ENCODE data around the gene CCNY.
A peak's percentile ranks its signal among the peaks of the same experiment; 100 is the strongest.

The CCNY gene

GRCh38 chr10:35462491-35462934 is 126.2 kb downstream of the CCNY start:
- H3K36me3 ChIP-seq (replicated peaks; ENCODE audit: insufficient read depth, low read length), result no peaks in the 10 kb centered on the region
- H3K27ac ChIP-seq (ENCODE audit: low read length), result peak overlapping the region; percentile 8; the same call in 1 of the 2 replicates
- TF ChIP-seq EZH2 (optimal IDR thresholded peaks at IDR 0.05; ENCODE audit: low read depth, low read length) (no peak), EZH2phosphoT487 (IDR thresholded peaks at IDR 0.05; ENCODE audit: low read length) (no peak), CTCF (IDR thresholded peaks at IDR 0.05; ENCODE audit: low read length) (no peak)
- H3K27me3 ChIP-seq (replicated peaks; ENCODE audit: insufficient read depth, low read length), result no peaks in the 10 kb centered on the region
- peaks cover 66% of the 10 kb centered on the region for H3K79me2 ChIP-seq (ENCODE audit: low read length)
- no peaks in the 10 kb centered on the region for H3K9me2 ChIP-seq (replicated peaks; ENCODE audit: insufficient read depth, low read length)
- H3K4me3 ChIP-seq (ENCODE audit: low read length), result no peak overlapping the region
- H3F3A ChIP-seq (ENCODE audit: insufficient read depth, low read length), result 0 out of 2 replicates have a peak, but pooled peaks cover 4% of the 10 kb centered on the region
- no peaks in the 10 kb centered on the region; the same call in 1 of the 2 replicates for H4K20me1 ChIP-seq (ENCODE audit: insufficient read depth, low read length)
- peak; percentile 66 for DNase-seq
- H3K4me2 ChIP-seq (ENCODE audit: low read depth, low read length), result peak overlapping the region; percentile 30
- H3K9ac ChIP-seq (ENCODE audit: low read length), result no peak overlapping the region
- H2AFZ ChIP-seq (ENCODE audit: low read length), result no peak overlapping the region
- peaks cover 13% of the 10 kb centered on the region for H3K4me1 ChIP-seq (ENCODE audit: low read length)
- H3K9me3 ChIP-seq (replicated peaks; ENCODE audit: insufficient read depth, low read length), result no peaks in the 10 kb centered on the region

GRCh38 chr10:35463105-35463867 is 127.0 kb downstream of the CCNY start:
- no peak for TF ChIP-seq EZH2phosphoT487 (IDR thresholded peaks at IDR 0.05; ENCODE audit: low read length)
- no peak for TF ChIP-seq CTCF (IDR thresholded peaks at IDR 0.05; ENCODE audit: low read length)

GRCh38 chr10:35463878-35464277 is 127.6 kb downstream of the CCNY start:
- Histone ChIP-seq H3K9ac (ENCODE audit: low read length) (no peak overlapping the region), H3K4me1 (ENCODE audit: low read length) (peaks cover 13% of the 10 kb centered on the region), H3K4me2 (ENCODE audit: low read depth, low read length) (no peak overlapping the region), H3K36me3 (replicated peaks; ENCODE audit: insufficient read depth, low read length) (no peaks in the 10 kb centered on the region), H3K9me2 (replicated peaks; ENCODE audit: insufficient read depth, low read length) (no peaks in the 10 kb centered on the region), H4K20me1 (ENCODE audit: insufficient read depth, low read length) (no peaks in the 10 kb centered on the region; the same call in 1 of the 2 replicates), H3F3A (ENCODE audit: insufficient read depth, low read length) (0 out of 2 replicates have a peak, but pooled peaks cover 4% of the 10 kb centered on the region), H3K27me3 (replicated peaks; ENCODE audit: insufficient read depth, low read length) (no peaks in the 10 kb centered on the region), H3K4me3 (ENCODE audit: low read length) (no peak overlapping the region), H3K9me3 (replicated peaks; ENCODE audit: insufficient read depth, low read length) (no peaks in the 10 kb centered on the region), H2AFZ (ENCODE audit: low read length) (no peak overlapping the region), H3K27ac (ENCODE audit: low read length) (no peak overlapping the region), H3K79me2 (ENCODE audit: low read length) (peaks cover 70% of the 10 kb centered on the region)
- TF ChIP-seq CTCF (IDR thresholded peaks at IDR 0.05; ENCODE audit: low read length) (no peak), EZH2 (optimal IDR thresholded peaks at IDR 0.05; ENCODE audit: low read depth, low read length) (no peak), EZH2phosphoT487 (IDR thresholded peaks at IDR 0.05; ENCODE audit: low read length) (no peak)
- DNase-seq, result no peak

More at GRCh38 chr10:35463105-35463867, 127.0 kb downstream of the CCNY start:
- H3K9me2 ChIP-seq (replicated peaks; ENCODE audit: insufficient read depth, low read length), result no peaks in the 10 kb centered on the region
- no peak overlapping the region for H3K9ac ChIP-seq (ENCODE audit: low read length)
- 0 out of 2 replicates have a peak, but pooled peaks cover 4% of the 10 kb centered on the region for H3F3A ChIP-seq (ENCODE audit: insufficient read depth, low read length)
- no peaks in the 10 kb centered on the region for H3K36me3 ChIP-seq (replicated peaks; ENCODE audit: insufficient read depth, low read length)
- no peaks in the 10 kb centered on the region for H3K9me3 ChIP-seq (replicated peaks; ENCODE audit: insufficient read depth, low read length)
- no peak overlapping the region for H2AFZ ChIP-seq (ENCODE audit: low read length)
- no peak overlapping the region for H3K4me3 ChIP-seq (ENCODE audit: low read length)
- H3K79me2 ChIP-seq (ENCODE audit: low read length), result peaks cover 67% of the 10 kb centered on the region
- no peak overlapping the region for H3K4me2 ChIP-seq (ENCODE audit: low read depth, low read length)
- H4K20me1 ChIP-seq (ENCODE audit: insufficient read depth, low read length), result no peaks in the 10 kb centered on the region; the same call in 1 of the 2 replicates
- no peak overlapping the region for H3K27ac ChIP-seq (ENCODE audit: low read length)
- no peaks in the 10 kb centered on the region for H3K27me3 ChIP-seq (replicated peaks; ENCODE audit: insufficient read depth, low read length)
- H3K4me1 ChIP-seq (ENCODE audit: low read length), result peaks cover 13% of the 10 kb centered on the region
- DNase-seq, result no peak

Measured in MM.1S (cell line).